ENCODE results near the gene RLBP1.

- TF ChIP-seq CTCF (IDR thresholded peaks at IDR 0.05 in 4 of 5, conservative IDR thresholded peaks at IDR 0.05 in 1 of 5) (no peak), POLR2A (IDR thresholded peaks at IDR 0.05) (no peak)
Measured at GRCh38 chr15:89174476-89174875, 46.9 kb downstream of the RLBP1 start.

Data from gastrocnemius medialis (tissue), 4 donors.